Measurements from ENCODE around the gene HCRTR1.
A peak's percentile ranks its signal among the peaks of the same experiment; 100 is the strongest.

HCRTR1 gene

DNA sequence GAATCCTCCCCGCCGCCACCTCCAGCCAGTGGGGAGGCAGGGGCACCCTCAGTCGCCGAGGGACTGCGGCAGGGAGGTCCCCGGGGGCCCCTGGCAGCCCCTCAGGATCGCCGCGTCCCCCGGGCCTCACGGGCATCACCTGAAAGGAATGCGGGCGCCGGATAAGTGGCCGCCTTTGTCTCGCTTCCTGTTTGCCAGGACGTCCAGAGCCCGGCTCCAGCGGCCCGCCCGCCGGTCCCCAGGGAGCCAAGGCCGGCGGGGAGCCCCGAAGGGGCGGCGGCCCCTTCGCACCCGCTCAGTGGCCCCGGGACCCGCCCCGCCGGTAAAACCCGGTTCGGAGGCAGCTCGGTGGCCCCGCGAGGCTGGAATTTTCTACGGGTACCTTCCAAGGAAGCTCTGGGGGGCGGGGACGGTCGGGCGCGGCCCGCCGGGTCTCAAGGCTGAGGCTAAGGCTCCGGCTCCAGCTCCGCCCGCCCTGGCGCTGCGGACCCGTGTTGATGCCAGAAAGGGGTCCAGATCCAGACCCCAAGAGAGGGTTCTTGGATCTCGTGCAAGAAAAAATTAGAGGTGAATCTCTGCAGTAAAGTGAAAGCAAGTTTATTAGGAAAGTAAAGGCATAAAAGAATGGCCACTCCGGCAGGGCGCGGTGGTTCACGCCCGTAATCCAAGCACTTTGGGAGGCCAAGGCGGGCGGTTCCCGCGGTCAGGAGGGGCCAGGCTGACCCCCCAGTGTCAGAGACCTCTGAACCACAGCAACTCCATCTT lies 28.6 kb upstream of the HCRTR1 start:
- Mint-ChIP-seq H3K4me1 (no peaks in the 10 kb centered on the region), H3K9me3 (no peaks in the 10 kb centered on the region), H3K27ac (no peak overlapping the region), H3K4me3 (no peak overlapping the region), H3K27me3 (peaks cover 55% of the 10 kb centered on the region)
- ATAC-seq (no peak), DNase-seq (no peak)

DNA sequence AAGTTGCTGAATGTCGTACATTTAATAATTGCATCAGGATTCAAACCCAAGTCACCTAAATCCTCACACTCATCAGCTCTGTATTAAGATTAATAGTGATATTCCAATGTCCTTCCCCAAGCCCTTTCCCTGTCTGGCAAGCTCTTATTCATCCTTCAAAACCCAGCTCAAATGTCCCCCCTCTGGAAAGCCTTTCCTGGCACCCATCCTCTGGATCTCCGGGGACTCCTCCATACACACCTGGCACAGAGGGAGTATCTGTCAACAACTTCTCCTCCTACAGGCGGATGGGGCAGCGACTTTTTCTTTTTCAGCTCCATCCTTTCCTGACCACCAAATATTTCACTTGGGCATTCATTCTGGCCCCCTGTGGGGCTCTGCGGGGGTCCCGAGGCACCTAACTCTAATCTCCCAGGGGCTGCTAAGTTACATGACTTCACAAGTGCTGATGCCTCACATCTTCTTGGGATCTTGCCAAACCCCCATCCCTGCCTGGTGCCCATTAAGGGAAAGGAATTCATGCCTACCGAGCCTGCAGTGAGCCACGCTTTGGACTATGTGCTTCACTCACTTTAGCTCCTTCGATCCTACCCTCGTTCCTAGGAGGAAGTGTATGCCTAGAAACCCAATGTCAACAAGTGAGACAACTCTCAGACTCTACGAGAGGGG lies 25.9 kb upstream of the HCRTR1 start:
- H3K9me3 Mint-ChIP-seq = no peaks in the 10 kb centered on the region
- ATAC-seq = no peak

DNA sequence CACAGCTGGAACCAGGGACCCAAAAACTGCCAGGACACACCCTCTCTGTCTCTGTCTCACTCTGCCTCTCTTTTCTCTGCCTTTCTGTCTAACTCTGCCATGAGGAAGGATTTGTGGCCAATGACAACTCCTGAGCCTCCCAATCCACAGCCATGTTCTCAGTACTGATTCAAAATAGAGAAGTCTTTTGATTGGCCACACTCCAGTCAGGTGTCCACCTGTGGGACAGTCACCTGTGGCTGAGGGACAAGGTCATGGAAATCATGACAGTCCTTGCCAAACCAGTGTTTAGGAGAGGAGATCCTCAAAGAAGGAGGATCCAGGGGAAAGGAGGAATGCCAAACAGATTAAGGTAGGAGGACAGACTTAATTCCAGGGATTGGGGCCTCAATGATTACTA lies 25.4 kb upstream of the HCRTR1 start:
- H3K4me1 Mint-ChIP-seq = peaks cover 7% of the 10 kb centered on the region
- H3K27me3 Mint-ChIP-seq = peaks cover 56% of the 10 kb centered on the region
- DNase-seq = no peak
- H3K9me3 Mint-ChIP-seq = no peaks in the 10 kb centered on the region
- no peak overlapping the region for H3K27ac Mint-ChIP-seq
- H3K4me3 Mint-ChIP-seq = no peak overlapping the region
- ATAC-seq = no peak

More for the DNA sequence above, 25.9 kb upstream of the HCRTR1 start:
- Mint-ChIP-seq H3K4me3 (no peak overlapping the region), H3K4me1 (peaks cover 5% of the 10 kb centered on the region), H3K27me3 (peaks cover 58% of the 10 kb centered on the region), H3K27ac (no peak overlapping the region)
- no peak for DNase-seq

DNA sequence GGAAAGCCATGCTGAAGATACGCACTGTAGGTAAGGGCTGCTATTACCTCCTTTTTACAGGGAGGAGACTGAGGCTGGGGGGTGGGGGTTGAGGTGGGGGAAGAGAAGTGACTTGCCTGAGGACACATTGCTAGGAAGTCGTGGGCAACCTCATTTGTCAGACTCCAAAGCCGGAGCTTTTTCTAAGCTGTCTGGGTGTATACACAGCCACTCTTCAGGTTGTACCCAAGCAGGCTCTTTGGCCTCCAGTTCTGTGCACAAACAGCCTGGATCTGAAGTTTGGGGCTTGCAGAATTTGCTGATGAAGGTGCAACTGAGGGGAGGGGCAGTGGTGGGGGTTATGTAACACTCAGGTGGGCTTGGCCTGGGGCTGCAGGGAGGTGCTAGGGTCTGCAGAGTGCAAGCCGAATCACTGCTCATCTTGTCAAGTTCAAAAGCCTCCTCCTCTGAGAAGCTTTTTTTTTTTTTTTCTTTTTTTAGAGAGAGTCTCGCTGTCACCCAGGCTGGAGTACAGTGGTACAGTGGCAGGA lies 24.3 kb upstream of the HCRTR1 start:
- Mint-ChIP-seq H3K4me1 (peaks cover 7% of the 10 kb centered on the region), H3K4me3 (no peak overlapping the region), H3K9me3 (no peaks in the 10 kb centered on the region), H3K27ac (no peak overlapping the region), H3K27me3 (peaks cover 49% of the 10 kb centered on the region)
- DNase-seq (no peak), ATAC-seq (no peak)

DNA sequence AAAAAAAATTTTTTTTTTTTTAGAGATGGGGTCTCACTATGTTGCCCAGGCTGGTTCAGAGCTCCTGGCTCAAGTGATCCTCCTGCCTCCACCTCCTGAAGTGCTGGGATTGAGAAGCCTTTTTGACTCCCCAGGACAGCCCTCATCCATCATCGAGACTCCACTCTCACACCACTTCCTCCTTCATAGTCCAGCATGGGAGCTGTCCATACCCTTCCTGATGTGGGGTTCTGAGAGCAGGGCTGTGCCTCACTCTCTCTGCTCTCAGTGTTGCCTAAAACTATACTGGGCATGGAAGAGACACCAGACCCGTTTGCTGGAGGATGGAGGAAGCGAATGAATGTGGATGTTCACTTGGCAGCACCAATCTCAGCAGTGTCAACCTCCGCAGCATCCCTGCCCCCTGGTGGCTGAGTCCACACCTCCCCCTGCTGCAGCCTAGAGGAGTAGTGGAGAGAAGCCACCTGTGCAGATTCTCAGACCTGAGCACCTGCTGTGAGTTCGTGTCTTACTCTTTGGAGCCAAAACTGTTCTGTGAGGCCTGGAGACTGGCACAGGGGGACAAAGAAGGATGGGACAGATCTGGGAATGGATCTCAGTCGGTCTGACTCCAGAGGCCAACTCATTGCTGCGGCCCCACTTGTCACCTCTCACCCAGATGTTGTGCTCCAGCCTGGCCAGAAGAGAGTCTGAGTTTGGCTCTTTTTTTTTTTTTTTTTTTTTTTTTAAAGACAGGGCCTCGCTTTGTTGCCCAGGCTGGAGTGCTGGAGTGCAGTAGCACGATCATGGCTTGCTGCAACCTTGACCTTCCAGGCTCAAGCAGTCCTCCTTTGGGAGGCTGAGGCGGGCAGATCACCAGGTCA lies 23.5 kb upstream of the HCRTR1 start:
- peaks cover 7% of the 10 kb centered on the region for H3K4me1 Mint-ChIP-seq
- peaks cover 43% of the 10 kb centered on the region for H3K27me3 Mint-ChIP-seq
- no peak overlapping the region for H3K27ac Mint-ChIP-seq
- peak; percentile 93 for ATAC-seq
- no peaks in the 10 kb centered on the region for H3K9me3 Mint-ChIP-seq
- peak; percentile 63 to 67 for DNase-seq
- no peak overlapping the region for H3K4me3 Mint-ChIP-seq

DNA sequence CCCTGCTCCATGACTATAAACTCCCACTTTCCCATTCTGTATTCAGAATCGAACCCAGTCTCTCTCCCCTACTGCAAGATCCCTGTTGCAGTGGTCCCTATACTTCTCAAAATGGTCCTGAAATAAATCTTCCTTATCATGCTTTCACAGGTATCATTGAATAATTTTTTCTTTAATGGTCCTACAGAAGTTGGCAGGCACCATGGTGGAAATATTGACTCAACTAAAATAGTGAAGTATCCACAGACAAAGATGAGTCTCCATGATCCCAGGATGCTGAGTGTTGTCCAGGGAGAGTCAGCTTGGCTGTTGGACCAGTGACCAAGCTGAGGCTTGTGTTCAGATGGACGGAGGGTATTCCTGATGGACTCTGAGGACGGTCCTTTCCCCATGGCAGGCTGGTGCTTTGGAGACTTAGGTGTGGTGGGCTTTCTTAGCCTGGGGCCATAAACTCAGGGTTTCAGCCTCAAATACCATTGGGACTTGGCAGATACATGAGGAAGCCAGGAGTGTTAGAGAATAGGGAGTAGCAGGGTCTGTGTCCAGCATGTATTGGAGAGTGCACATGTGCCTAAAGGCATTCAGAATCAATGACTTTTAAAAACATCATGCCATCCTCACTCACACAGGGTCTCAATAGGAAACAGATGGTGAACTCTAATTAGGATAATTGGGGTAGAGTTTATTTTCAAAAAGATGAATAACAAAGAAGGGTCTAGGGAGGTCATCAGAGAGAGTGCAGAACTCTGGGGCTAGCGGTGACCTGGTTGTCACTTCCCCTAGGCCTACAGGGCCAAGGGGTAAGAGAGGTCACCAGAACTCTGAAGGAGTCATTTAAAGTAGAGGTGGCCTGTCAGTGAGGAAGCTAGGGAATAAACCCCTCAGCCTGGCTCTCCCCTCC lies 21.4 kb upstream of the HCRTR1 start:
- Mint-ChIP-seq H3K27ac (peak overlapping the region; percentile 5 to 23), H3K27me3 (peaks cover 27% of the 10 kb centered on the region), H3K4me1 (peaks cover 7% of the 10 kb centered on the region), H3K9me3 (no peaks in the 10 kb centered on the region), H3K4me3 (no peak overlapping the region)
- DNase-seq = no peak
- ATAC-seq = no peak

DNA sequence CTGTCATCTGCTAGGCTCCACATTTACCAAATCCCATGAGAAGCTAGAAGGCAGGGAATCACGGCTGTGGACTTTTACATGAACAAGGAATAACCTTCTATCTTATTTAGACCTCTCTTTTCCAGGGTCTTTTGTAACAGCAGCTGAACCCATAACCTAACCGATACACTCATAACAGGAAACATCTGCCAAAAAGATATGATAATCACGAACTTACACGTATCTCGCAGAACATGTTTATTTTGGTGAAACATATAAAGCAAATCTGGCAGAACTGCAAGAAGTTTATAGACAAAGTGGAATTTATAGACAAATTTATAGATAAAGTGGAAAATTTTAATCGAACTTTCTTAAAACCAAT lies 20.8 kb upstream of the HCRTR1 start:
- Mint-ChIP-seq H3K4me3 (no peak overlapping the region), H3K9me3 (no peaks in the 10 kb centered on the region), H3K27ac (no peak overlapping the region), H3K27me3 (peaks cover 20% of the 10 kb centered on the region), H3K4me1 (peaks cover 7% of the 10 kb centered on the region)
- ATAC-seq (no peak), DNase-seq (no peak)

GRCh38 chr1:31598980-31599379 lies 18.5 kb upstream of the HCRTR1 start:
- Mint-ChIP-seq H3K4me3 (no peak overlapping the region), H3K27ac (no peak overlapping the region), H3K27me3 (peaks cover 8% of the 10 kb centered on the region), H3K4me1 (peaks cover 7% of the 10 kb centered on the region), H3K9me3 (no peaks in the 10 kb centered on the region)
- ATAC-seq = no peak
- no peak for DNase-seq

- Mint-ChIP-seq H3K27ac (no peak overlapping the region), H3K4me3 (no peak overlapping the region), H3K4me1 (peaks cover 7% of the 10 kb centered on the region), H3K27me3 (peaks cover 8% of the 10 kb centered on the region), H3K9me3 (no peaks in the 10 kb centered on the region)
- DNase-seq (no peak), ATAC-seq (no peak)
Measured at GRCh38 chr1:31600641-31601040, 16.8 kb upstream of the HCRTR1 start.

DNA sequence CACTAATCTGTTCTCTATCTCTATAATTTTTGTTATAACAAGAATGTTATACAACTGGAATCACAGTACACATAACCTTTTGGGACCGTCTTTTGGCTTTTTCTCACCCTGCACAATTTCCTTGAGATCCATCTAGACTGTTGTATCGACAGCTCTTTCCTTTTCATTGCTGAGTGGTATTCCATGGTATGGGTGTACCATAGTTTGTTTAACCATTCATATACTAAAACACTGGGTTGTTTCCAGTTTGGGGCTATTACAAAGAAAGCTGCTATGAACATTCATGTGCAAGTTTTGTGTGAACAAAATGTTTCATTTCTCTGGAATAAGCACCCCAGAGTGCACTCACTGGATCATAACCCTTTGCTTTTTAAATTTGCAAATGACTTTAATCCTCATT lies 15.4 kb upstream of the HCRTR1 start:
- ATAC-seq (no peak), DNase-seq (no peak)
- Mint-ChIP-seq H3K4me3 (no peak overlapping the region), H3K4me1 (peaks cover 11% of the 10 kb centered on the region), H3K27ac (no peak overlapping the region), H3K9me3 (no peaks in the 10 kb centered on the region), H3K27me3 (peaks cover 2% of the 10 kb centered on the region)

DNA sequence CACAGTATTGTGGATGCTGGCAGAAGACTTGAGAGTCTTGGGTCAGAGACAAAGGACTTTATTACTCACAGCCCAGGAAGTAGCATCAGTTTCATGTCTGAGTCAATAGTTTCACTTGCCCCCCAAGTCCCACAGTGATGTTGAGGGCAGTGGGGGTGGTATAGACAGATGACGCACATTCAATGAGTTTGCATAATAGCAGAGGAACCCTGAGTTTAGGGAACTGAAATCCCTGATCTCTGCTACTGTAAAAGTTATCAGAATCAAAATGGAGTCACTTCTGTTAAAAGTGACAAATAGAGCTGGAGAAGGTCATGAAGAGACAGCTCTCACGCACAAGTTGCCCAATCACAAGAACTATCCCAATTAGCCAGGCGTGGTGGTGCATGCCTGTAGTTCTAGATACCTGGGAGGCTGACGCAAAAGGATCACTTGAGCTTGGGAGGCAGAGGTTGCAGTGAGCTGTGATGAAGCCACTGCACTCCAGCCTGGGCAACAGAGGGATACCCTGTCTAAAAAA lies 11.5 kb upstream of the HCRTR1 start:
- no peaks in the 10 kb centered on the region for H3K9me3 Mint-ChIP-seq
- ATAC-seq (peak; percentile 100), DNase-seq (peak; percentile 49 to 72)
- peaks cover 11% of the 10 kb centered on the region for H3K4me1 Mint-ChIP-seq
- no peak overlapping the region for H3K4me3 Mint-ChIP-seq
- no peak overlapping the region for H3K27ac Mint-ChIP-seq
- peaks cover 18% of the 10 kb centered on the region for H3K27me3 Mint-ChIP-seq

- Mint-ChIP-seq H3K4me3 (no peak overlapping the region), H3K4me1 (peaks cover 17% of the 10 kb centered on the region), H3K27me3 (peaks cover 18% of the 10 kb centered on the region), H3K27ac (no peak overlapping the region), H3K9me3 (no peaks in the 10 kb centered on the region)
- DNase-seq (no peak), ATAC-seq (no peak)
Measured at GRCh38 chr1:31607360-31607759, 10.1 kb upstream of the HCRTR1 start.

DNA sequence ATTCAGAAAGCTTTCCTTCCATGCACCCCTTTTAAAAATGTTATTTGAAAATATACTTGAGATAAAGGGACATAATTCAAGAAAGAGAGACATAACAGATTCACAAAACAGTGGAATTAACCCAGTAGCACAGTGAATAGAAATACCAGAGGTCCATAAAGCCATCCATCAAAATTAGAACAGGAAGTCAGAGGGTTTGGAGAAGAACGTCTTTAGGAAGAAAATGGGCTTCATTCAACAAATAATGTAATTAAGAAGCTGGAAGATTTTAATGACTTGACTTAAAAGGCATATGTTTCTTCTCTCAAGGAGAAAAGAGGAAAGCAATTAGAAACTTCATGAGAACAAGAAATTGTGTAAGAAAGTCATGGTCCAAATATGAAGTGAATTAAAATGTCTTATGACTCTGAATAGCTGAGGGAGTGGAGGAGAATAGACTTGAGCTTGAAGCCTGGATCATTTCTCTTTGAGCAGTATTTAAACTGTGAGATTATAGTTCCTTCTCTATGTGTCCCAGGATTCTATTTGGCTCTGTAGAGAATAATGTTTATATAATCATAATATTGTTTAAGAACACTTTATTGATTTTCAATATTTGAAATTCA lies 7.9 kb upstream of the HCRTR1 start:
- ATAC-seq (no peak), DNase-seq (no peak)
- H3K9me3 Mint-ChIP-seq = no peaks in the 10 kb centered on the region
- no peak overlapping the region for H3K27ac Mint-ChIP-seq
- no peak overlapping the region for H3K4me3 Mint-ChIP-seq
- peaks cover 17% of the 10 kb centered on the region for H3K4me1 Mint-ChIP-seq
- H3K27me3 Mint-ChIP-seq = peaks cover 18% of the 10 kb centered on the region

DNA sequence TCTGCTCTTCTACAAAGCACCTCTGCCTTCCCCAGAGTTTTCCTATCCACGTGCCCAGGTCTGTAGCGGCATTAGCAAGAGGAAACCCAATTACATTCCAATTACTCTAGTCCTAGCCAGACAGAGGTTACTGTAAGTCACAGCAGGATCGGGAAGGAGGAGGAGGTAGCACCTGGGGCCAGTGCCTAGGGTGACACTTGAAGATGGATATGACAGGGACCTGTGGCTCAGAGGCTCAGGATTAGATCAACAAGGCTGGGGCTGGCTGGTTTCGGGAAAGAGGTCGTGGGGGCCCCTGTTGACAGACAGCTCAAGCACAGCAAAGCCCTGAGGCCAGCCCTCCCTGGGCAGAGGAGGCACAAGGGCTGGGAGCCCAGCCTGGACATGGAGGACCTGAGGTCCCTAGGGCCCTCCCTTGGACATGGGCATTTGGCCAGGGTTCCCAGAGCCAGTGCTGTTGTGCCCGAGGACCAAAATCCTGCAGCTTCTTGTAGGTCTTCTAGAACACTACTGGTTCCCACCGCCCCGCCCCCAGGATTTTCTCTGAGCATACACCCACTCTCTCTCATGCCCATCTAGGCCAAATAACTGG lies 3.0 kb upstream of the HCRTR1 start:
- Mint-ChIP-seq H3K4me1 (peaks cover 15% of the 10 kb centered on the region), H3K27me3 (peaks cover 46% of the 10 kb centered on the region), H3K27ac (no peak overlapping the region), H3K9me3 (no peaks in the 10 kb centered on the region), H3K4me3 (no peak overlapping the region)
- ATAC-seq (no peak), DNase-seq (no peak)

All from stimulated activated naive CD8-positive, alpha-beta T cell treated with anti-CD3 and anti-CD28 coated beads, Interleukin-15, amount 100 ng/mL, for 72 hours (primary cell).